Measurements from ENCODE around the gene GRIN2A.
"Not testable (repeated sequence)": the region's sequence is repeated elsewhere in the genome, so short reads cannot be mapped to it uniquely, and the experiment has no call there.

GRIN2A gene

DNA sequence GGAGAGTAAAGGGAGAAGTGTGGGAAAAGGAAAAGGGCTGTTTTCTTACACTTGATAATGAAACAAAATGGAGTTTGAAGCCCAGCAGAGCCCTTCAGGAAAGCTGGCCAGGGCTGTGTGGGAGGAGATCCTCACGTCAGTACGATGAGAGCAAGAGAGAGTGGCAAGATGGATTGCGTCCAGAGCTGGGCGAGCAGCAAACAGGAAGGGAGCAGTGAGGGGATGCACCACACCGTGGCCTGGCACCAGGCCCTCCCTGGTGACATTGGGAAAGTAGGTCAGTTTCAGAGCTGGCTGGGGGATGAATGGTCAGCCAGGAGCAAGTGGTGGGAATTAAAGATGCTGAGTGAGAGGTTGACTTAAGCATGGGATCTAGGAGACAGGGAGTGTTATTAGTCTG lies 273.6 kb downstream of the GRIN2A start:
- DNase-seq = no peak

DNA sequence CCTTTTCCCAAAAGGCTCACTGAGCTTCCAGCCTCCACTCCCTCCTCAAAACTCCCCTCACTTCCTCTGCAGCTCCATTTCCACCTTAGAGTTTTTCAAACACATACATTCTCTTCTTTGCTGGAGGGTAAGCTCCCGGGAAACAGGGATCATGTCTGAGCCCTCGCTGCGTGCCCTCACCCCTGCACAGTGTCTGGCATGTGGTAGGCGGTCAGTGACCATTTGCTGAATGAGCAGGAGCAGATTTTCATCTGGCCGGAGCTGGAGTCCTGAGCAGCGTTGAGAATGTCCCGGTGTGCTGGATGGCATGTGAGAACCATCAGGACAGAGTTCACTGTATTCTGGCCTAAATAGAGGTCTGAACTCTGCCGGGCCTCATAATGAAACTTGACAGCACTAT lies 274.5 kb downstream of the GRIN2A start:
- no peak for DNase-seq

DNA sequence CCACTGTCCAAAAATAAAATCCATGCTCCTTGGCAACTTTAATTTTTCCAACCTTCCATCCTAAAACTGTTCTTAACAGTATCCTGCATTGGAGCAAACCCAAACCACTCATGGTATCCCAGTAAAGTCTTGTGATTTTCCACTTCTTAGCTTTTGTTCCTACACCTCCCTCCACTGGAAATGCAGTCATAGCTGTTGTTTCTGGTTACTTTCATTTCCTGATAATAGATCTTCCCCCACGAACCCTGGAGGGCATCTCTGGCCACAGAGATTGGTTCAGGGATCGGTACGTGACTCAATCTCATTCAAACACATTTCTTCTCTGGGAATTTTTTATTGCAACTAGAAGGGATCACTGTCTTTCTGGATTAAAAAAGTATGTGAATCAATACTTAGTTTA lies 276.0 kb downstream of the GRIN2A start:
- DNase-seq = no peak

DNA sequence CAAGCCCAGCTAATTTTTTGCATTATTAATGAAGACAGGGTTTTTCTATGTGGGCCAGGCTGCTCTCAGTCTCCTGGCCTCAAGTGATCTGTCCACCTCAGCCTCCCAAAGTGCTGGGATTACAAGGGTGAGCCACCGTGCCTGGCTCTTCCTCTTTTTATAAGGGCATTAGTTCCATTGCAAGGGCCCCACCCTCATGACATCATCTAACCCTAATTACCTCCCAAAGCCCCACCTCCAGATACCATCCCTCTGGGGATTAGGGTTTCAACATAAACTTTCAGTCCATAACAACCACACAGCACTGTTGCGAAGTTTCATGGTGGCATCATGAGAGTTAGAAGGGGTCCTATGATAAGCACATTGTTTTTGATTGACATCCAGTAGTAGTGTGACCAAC lies 277.7 kb downstream of the GRIN2A start:
- no peak for DNase-seq

DNA sequence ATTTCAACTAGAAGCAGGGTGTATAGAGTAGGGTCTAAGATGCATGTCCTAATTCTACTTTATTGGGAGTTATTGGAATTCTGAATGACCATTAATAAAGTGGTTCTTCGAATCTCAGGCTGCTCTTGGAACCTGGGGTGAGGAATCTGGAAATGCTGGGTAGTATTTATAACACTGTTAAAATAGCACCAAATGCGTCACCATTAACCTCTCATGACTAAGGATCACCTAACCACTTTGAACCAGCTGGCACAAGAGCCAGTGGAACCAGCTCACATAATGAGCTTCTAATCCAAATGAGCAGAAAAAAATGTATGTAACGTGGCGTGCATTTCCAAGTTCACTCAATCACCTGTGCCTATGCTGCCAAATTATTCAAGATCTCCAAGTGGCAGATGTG lies 281.7 kb downstream of the GRIN2A start:
- no peak for DNase-seq

DNA sequence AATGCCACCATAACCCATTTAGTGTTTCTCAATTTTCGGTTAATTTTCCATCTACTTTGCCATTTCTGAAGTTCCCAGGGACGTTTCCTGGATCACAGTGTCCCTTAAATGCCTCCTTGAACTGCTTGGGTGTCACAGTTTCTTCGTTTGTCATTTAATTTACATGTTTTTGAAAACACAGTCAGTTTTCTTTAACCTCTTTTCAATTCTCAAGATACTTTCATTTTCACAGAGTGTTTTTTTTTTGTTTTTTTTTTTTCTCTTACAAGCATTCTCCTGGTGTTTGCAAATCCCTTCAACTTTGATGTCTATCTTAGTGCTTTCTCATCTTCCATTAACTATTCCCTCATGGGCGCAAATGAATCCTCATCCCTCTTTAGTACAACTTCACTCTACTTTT lies 283.7 kb downstream of the GRIN2A start:
- no peak for DNase-seq

DNA sequence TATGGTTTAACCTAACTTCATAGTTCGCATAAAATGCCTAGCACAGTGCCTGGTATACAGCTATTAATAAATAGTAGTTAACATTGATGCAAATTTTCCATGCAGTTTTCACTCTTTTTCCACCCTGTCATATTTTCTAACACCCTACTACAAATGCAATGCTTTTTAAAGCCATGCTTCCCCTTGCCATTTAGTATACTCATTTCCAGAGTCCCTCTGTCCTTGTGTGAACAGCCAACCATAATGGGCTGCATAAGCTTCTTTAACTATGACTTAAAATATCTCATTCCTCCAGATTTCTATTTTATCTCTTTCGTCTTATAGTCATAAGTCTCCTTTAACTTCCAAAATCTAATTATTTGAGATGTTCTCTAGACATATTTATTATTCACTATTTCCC lies 284.1 kb downstream of the GRIN2A start:
- DNase-seq = no peak

DNA sequence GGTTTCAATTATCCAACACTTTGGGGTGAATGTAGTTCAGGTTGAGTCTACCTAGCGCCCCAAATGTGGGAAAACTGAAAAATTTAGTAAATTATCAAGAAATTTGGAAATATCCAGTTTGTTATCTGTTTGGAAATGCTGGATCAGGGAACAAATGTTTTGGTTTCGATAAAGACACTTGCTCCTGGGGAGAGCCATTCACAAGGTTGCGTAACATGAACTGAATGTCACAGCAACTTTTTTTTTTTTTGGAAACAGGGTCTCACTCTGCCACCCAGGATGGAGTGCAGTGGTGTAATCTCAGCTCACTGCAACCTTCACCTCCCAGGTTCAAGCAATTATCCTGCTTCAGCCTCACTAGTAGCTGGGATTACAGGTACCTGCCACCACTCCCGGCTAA lies 286.4 kb downstream of the GRIN2A start:
- DNase-seq = no peak

DNA sequence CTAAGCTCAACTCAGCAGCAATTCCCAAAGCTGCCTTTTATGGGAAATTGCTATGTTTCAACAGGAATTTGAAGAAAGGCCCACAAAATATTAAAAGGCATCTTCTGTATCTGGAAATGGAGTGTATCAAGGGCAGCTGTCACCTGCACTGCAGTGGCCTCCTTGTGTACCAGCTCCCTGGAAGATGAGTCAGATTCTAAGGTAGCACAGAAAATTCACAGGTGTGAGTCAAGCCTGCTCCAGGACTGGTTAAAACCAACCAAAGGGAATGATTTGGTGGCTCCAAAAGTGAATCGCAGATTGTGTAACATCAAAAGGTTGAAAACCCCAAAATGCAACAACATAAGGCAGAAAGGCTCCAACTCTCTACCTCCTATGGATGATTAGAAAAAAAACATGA lies 296.4 kb downstream of the GRIN2A start:
- no peak for DNase-seq

DNA sequence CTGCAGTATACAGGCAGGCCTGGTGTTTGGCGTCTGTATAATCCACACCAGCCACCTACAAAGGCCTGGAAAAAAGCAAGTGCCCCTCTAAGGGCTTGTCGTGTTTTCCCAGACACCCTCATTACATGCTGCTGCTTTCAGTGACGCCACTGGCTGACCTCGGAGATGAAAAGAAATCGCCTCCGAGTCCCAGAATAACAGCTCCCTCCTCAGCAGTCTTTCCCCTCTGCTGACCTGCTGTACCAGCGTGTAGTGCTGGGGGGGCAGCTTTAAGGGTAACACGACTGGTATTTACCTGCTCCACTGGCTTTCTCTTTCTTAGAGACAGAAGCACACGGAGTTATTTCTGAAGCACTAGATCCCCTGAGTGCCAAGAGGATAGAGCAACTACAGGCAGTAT lies 296.8 kb downstream of the GRIN2A start:
- no peak for DNase-seq

- not testable (repeated sequence) for DNase-seq
Measured at GRCh38 chr16:9875981-9876380, 306.2 kb downstream of the GRIN2A start.

DNA sequence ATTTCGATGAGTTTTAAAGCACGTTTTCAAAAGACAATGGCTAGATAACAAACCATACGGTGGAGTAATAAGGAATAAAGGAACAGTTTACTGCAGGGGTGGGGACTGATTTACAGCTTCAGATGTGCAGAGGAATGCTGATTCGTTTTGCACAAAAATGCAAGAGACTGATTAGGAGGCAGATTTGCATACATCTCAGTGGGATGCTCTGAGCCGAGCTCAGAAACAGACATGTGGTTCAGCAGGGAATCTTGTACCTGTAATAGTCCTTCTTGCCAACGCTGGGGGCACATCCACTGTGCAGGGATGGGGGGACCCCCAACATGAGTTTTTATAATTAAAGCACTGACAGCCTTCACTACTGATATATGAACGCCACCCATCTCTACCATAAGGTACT lies 308.0 kb downstream of the GRIN2A start:
- no peak for DNase-seq

DNA sequence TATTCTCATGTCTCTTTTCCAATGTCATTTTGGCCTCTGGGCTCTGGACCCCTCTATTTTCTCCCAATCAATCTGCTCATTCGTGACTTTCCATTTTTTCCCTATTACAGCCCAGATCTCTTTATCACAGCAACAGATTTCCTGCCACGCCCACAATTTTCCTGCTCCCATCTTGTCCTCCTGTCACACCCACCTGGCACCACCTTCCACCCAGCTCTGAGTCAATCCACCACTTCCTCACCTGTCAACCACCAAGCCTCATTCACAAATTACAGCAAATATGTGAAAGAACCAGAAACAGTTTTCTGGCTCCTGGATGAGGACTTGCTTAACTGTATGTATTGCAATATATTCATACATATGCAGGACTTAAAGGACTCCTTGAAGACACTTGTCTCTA lies 311.3 kb downstream of the GRIN2A start:
- DNase-seq = no peak

- DNase-seq = no peak
Measured at GRCh38 chr16:9869776-9870175, 312.5 kb downstream of the GRIN2A start.

DNA sequence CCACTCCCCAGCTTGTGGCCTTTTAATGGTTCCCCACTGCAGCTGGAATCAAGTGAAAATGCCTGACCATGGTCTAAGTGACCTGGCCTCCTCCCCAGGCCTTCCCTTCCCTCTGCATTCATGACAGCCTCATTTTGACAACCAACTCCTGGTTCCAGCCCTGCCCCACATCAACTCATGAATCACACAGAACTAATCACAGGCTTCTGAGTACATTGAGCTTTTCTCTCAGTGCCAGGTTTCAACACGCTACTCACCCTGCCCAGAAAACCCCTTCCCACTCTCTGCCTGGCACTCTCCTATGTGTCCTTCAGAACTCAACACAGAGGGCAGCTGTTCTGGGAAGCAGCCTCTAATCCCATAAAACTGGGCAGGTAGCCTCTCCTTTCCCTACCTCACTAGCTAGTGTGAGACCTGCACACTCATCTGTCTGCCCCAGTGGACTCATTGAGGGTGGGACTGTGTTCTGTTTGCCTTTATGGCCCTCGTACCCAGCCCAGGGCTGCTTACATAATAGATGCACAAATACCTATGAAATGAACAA lies 313.6 kb downstream of the GRIN2A start:
- DNase-seq = no peak

GRCh38 chr16:9867176-9867575 lies 315.1 kb downstream of the GRIN2A start:
- no peak for DNase-seq

DNA sequence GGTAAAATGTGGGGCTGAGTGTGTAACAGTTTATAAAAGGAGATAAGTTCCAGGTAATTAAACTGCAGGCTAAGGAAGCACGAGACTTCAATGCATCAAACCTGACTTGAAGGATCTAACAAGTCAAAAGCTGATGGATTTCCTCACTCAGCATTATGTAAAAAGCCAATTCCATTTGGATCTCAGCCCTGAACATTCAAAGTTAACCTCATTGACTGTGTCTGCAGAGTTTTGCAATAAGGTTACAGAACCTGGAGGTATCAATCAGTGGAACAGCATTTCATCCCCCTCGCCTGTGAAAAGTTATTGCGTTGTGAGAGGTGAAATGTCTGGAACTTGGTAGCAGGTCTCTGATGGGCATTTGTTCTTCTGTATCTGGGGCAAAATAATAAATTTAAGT lies 317.8 kb downstream of the GRIN2A start:
- DNase-seq = no peak

DNA sequence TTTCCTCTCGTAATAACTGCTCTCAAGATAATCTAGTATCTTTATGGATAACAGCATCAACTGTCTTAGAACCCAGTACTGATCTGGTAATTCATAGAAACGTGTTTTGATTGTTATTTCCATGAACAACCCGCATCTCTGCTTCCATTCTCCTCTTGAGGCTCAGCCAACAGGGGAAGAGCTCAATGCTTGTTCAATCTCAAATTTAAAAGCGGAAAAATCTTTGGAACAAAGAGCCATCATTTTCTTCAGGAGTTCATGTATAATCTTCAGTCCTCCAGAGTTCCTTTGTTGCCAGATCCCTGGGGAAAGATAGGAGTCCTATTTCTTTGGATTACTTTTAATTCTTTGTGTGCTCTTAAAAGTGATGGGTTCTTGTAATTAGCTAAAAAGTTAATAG lies 319.9 kb downstream of the GRIN2A start:
- no peak for DNase-seq

DNA sequence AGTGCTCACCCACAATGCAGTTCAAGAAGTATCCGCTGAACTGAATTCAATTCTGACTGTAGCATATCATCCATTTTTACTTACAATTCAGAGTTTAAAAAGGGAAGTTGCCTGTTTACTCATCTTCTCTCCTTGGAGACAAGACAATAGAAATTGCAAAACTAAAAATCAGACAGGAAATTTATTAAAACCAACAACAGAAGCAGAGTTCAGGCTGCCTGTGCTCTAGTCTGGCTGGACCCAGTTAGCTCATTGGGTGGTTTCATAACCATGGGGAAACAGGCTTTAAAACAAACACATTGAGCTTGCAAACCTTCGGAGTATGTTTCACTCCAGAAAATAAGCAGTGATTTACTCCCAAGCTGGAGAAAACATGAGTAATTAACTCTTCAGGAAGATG lies 321.4 kb downstream of the GRIN2A start:
- DNase-seq = no peak

DNA sequence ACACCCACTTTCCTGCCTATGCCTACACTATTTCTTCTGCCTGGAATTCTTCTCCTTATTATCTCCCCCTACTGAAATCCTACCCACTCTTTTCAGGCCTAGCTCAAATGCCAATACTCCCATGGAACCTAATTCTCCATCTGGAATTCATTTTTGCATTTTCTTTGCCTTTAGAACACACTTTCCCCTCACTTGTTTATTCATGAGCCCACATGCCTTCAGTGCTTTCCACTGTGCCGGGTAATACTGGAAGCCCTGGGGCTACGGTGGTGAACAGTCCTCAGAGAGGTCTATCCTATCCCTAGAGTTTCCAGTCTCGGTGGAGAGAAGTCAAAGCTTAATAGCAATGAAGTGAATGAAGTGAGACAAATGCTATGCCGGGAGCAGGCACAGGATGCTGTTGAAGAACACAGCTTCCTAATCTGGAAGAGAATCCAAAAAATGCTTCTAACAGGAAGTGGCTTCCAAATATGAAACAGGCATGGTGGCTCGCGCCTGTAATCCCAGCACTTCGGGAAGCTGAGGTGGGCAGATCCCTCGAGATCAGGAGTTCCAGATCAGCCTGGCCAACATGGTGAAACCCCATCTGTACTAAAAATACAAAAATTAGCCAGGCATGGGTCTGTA lies 322.4 kb downstream of the GRIN2A start:
- no peak for DNase-seq

- DNase-seq = no peak
Measured at GRCh38 chr16:9854675-9855074, 327.6 kb downstream of the GRIN2A start.

- DNase-seq = no peak
Measured at GRCh38 chr16:9852003-9852402, 330.2 kb downstream of the GRIN2A start.

DNA sequence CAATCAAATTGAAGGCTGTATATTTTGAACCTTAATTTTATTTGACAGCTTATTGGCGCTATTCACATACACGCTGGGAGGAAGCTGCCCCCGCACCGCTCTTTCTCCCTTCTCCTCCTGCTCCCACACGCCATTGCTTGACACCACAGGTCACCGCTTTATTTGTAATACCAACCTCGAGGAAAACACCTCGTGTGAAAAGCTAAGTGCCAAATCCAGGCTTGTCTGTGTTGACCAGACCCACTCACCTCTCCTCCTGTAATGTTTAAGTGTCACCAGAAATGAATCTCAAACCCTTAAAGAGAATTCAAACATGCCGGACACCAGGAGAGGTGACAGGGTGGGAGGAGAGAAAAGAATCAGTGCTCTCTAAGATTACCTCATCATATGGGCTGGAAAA lies 331.4 kb downstream of the GRIN2A start:
- no peak for DNase-seq

DNA sequence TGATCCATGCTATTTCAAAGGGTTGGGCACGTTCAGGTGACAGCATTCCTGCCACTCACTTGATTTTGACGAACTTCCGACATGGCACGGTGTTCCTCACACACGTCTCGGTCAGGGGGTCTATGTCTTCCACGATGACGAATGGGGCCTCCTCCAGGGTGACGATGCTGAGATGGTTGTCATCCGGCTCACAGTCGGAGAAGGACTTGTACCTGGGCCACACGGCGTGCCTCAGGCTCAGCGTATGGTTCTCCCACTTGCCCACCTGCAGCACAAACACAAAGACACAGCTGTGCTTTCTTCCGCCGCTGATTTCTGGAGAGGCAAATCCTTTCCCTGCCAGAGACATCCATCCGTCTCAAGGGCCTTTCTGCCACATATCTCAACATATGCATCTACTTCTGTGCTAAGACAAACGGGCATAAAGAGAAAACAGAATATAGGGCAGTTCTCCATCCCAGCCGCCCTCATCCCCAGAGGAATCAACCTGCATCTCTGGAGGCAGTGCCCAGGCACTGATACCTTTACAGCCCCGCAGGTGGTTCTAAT lies 332.5 kb downstream of the GRIN2A start:
- DNase-seq = no peak

- no peak for DNase-seq
Measured at GRCh38 chr16:9847146-9847545, 335.1 kb downstream of the GRIN2A start.
